Stimulated activated CD4-positive, alpha-beta T cell treated with anti-CD3 and anti-CD28 coated beads, Interleukin-1b, Interleukin-23, amount 100 ng/mL, for 48 hours (primary cell): Measurements from ENCODE around the gene RNH1.
"Not testable (repeated sequence)": the region's sequence is repeated elsewhere in the genome, so short reads cannot be mapped to it uniquely, and the experiment has no call there.

Experiments
- DNase-seq: peaks from one replicate; pipeline ENCODE4 v3.0.0-alpha.2; 2020

Gene RNH1

GRCh38 chr11:516918-517685 lies 10.1 kb upstream of the RNH1 start:
- DNase-seq = not testable (repeated sequence)

DNA sequence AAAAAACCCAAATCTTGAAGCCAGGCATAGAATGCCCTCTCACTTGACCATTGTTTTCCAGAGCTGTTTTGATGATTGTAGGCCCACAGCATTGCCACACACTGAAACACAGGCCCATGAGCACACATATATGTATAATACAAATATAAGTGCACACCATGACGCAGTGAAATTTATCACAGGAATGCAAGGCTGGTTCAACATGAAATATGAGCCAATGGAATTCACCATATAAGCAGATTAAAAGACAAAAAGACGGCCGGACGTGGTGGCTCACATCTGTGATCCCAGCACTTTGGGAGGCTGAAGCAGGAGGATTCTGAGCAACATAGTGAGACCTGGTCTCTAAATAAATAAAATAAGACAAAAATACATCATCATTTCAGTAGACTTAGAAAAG lies 9.4 kb upstream of the RNH1 start:
- DNase-seq = no peak

DNA sequence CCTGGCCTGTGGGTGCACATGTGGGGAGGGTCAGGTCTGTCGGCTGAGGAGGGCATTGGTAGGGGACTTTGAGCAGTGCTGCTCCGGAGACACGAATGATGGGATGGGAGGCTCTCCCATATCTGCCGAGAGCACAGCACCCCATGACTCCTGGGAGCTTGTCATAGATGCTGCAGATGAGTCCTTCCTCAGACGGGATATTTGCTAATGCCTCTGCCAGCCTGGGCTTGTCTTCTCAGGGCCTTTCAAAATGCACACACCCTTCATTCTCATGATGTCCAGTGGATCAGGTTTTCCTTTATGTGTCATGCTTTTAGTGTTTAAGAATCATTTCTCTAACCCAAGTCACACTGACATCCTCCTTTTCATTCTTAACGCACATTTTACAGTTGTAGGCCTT lies 8.1 kb upstream of the RNH1 start:
- no peak for DNase-seq

DNA sequence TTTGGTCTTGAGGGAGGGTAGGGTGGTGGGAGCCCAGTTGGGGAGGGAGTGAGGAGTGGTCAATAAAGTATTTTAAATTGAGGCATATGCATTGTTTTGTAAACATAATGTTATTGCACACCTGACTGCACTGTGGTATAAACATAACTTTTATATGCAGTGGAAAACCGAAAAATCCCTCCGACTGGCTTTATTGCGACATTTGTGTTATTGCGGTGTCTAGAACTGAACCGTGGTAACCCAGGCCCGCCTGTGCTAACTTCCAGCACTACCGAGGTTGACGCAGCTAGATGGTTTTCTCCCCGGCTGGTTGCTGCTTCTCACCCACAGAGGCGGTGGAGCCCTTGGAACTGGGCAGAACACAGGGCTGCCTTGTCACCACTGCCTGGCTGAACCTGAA lies 7.6 kb upstream of the RNH1 start:
- DNase-seq = no peak

- no peak for DNase-seq
Observed at GRCh38 chr11:512761-513595, 5.9 kb upstream of the RNH1 start.

GRCh38 chr11:508956-509355 lies 1.9 kb upstream of the RNH1 start:
- DNase-seq = no peak

DNA sequence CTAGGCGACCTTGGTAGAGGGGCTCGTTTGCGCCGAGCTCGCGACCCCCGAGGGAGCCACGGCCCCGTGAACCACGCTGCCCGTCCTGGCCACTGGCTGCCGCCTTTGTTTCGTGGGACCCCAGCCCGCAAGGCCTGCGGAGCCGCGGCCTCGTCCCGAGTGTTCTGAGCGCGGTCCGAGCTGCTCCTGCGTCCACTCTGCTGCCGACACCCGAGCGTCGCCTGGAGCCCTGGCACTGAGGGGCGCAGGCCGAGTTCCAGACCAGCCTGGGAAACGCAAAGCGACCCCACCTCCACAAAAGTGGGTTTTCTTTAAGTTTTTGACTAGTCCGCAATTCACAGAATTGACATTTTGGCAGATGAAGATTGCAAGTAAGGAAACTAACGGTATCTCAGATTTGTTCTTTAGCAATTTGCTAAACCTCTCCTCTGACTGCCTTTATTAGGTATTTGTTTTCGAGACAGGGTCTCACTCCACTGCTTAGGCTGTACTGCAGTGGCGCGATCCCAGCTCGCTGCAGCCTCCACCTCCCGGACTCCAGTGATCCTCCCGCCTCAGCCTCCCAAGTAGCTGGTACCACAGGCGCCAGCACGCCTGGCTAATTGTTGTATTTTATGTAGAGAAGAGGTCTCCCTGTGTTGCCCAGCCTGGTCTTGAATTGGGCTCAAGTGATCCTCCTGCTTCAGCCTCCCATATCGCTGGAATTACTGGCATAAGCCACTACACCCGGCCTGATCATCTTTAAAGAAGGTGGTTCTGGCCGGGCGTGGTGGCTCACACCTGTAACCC lies 879 bp upstream of the RNH1 start:
- DNase-seq = no peak

GRCh38 chr11:506238-506994 lies 626 bp downstream of the RNH1 start:
- DNase-seq = peak; percentile 97

DNA sequence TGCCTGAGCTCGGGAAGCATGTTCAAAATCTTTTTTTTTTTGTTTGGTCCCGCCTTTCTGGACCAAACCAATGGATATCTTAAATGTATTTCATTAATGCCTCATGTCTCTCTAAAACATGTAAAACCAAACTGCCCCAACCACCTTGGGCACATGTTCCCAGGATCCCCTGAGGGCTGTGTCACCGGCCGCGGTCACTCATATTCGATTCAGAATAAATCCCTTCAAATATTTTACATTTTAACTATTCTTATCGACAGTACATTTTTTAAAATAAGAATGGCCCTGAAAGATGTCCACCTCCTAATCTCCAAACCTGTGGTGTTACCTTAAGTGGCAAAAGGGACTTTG lies 2.1 kb downstream of the RNH1 start:
- DNase-seq = no peak

DNA sequence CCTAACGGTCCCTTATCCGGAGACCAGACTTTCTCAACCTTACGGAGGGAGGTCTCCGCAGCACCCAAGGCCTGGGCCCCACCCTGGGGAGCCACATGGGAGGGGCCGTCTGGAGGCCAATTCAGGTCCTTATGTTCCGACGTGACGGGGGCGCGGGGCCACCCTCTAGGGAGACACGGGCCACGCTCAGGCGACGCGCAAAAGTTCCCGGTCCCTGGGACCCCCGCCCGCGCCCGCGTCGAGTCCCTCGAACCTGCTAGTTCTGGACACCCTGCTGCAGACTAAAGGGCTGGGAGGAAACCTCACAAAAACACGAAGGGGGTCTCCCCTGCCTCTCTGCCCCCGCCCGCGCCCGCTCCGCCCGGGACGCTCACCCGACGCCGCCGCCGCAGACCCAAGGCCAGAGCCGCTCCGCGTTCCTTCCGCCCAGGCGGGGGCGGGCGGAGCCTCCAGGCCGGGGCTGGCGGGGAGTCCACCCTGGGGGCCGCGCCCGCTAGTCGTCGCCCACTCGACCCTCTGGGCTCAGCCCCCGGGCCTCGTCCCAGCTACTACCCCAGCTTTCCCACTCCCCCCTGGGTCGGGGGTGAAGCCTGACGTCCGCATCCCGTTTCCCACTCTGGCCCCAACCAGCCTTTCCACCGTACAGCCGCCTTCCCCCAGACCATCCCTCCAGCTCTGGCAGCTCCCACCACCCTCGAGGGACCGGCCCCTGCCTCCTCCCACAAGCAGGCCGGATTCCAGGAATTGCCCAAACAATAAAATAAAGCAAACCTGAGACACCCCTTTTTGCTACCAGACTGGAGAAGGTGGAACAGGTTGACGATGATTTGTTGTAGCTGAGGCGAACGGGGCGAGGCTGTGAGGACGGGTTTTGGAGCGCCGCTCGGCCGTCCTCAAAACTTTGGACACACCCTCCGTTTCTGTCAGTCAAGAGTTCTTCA lies 2.7 kb downstream of the RNH1 start:
- DNase-seq = no peak

DNA sequence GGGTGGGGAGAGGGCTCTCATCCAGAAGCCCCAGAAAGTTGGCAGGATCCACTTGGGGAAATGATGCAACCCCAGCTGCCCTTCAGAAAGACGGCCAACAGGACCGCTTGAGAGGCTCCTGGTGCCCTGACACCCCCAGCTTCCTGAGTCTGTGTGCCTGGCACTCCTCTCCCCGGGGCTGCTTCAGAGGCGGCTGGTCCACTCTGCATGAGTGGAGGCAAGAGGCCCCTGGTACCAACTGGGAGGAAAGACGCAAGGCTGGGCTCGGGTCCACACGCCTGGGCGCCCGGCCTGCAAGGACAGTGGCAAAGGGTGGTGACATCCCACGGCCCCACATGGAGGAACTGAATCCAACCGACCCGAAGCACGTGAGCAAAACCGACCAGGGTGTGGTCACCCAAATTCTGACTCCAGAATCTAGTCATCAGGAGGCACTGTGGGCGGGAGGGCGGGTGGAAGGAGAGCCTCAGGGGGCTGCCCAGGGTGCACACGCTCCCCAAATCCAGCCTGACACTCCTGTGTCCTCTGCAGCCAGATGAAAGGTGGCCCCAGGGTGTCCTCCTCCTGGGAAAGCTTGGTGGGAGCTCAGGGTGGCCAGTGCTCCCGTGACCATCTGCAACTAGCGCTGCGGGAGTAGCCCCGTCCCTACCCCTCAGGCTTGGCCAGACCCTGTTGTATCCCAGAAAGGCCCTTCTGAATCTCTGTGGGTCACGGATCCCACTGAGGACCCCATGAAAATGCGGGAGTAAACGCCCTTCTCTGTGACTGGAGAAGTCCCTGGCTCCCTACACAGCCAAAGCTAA lies 3.7 kb downstream of the RNH1 start:
- no peak for DNase-seq

DNA sequence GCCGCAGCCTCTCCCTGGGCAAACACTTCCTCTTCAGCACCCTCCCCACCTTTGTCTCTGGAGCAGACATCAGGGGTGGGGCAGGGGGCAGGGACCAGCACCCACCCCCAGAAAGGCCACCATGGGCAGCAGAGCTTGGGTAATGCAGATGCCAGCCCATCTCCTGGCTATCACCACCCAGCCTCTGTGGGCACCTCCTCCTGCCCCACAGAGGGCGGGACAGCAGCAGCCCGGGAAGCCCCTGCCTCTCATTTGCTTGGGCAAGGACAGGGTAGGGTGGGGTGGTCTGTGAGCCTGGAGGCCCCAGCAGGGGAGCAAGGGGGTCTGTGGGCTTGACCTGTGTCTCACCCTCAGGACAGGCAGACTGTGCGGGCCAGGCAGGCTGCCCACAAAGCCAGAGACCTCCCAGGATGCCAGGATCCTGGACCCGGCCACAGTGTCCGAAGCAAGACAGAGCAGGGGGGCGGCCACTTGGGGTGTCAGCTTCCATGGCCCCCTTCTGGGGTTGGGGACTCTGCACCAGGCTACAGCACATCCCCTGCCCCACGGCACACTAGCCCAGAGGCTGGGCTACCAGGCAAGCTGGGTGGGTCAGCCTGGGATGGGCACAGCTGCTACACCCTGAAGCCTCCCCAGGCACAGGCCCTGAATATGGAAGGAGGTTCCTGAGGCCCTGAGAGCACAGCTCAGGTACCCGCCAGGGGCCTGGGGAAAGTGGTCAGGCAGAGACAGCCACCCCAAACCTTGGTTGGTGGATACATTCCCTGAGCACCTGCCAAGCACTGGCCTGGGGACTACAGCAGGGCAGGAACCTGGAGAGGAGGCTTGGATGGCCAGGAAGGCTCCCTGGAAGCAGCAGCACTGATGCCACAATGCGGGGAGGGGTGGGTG lies 4.5 kb downstream of the RNH1 start:
- no peak for DNase-seq

DNA sequence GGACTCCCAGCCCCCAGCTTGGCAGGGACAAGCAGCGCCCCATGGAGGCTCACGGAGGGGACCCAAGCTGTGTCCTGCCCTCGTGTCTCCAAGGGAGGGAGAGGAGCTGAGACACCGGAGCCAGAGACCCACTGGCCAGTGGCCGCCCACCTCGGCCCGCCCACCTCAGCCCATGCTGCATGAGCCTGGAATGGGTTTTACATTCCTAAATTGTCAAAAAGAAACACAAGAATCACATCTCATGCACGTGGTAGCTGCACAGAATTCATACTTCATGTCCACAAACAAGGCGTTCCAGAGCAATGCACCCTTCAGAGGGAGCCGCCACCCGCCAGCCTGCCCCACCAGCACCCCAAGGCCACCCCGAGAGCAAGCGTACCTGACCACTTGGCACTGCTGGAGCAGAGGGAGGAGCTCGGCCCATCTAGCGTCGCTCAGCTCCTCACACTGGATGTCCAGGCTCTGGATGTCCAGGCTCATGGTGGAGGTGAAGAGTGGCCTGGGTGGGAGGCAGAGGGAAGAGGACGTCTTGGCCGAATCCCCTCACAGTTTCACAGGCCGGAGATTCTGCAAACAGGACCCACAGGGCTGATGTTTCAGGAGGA lies 5.3 kb downstream of the RNH1 start:
- no peak for DNase-seq

DNA sequence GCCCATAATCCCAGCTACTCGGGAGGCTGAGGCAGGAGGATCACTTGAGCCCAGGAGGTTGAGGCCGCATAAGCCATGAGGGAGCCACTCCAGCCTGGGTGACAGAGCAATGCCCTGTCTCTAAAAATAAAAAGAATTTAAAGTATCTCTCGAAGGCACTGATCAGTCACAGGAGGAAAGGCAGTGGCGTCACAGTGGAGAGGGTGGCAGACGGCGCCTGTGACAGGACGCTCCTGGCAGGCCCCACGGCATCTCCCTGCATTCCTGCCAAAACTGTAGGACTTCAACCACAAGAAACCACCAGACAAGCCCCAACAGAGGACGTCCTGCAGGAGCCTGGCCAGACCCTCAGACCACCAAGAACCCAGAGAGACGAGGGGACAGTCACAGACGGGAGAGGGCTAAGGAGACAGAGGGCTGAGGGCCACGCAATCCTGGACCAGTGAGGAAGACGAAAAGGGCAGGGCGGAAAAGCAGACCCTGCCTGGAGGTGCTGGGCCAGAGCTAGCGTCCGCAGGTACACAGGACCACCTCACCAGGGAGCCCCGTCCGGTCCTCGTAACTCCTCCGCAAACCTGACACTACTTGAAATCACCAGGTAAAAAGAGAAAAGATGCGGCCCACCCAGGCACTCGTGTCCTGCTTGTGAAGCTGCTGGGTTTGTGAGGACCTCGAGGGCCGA lies 5.9 kb downstream of the RNH1 start:
- no peak for DNase-seq

DNA sequence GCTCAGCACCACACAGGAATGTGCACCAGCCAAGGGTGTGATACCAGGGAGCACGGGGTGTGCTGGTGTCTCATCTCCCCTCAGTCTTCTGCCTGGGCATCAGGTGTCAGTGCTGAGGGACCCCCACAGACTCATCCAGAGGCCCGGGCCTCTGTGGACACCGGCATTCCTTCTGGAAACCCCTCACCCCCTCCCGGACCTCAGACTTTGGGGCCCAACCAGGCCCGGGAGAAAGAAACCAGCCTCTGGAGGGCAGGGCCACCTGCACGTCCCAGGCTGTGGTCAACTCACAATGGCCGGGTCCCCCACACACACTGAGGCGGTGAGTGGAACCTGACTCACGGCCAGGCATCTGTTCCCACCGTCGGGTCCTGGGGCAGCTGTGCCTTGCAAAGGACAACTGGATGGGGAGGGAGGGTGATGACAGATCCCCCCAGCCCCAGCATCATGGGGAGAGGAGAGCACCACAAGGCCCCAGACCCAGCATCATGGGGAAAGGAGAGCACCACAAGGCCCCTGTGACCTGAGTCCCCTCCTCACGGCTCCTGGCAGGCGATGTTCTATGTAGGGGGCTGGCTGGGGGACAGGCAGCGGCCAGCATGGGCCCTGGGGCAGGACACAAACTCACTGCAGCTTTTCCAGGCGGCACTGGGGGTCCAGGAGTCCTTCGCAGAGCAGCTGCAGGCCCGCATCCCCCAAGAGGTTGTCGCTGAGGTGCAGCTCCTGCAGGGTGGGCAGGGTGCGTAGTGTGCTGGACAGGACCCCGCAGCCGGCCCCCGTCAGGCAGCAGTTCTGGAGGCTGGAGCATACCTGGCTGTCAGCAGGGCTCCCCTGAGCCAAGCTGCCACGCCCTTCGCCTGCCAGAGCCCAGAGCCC lies 7.6 kb downstream of the RNH1 start:
- no peak for DNase-seq

- DNase-seq = no peak
Observed at GRCh38 chr11:498297-499181, 8.5 kb downstream of the RNH1 start.
